Activated effector memory CD4-positive, alpha-beta T cell treated with anti-CD3 and anti-CD28 coated beads, Interleukin-2, amount 50 U/mL, for 16 hours (primary cell): ENCODE results near the gene NUP42.
"Not testable (repeated sequence)": the region's sequence is repeated elsewhere in the genome, so short reads cannot be mapped to it uniquely, and the experiment has no call there.

Experiments
- DNase-seq: peaks from one replicate; pipeline ENCODE4 v3.0.0-alpha.2; 2020

Gene NUP42, protein sequence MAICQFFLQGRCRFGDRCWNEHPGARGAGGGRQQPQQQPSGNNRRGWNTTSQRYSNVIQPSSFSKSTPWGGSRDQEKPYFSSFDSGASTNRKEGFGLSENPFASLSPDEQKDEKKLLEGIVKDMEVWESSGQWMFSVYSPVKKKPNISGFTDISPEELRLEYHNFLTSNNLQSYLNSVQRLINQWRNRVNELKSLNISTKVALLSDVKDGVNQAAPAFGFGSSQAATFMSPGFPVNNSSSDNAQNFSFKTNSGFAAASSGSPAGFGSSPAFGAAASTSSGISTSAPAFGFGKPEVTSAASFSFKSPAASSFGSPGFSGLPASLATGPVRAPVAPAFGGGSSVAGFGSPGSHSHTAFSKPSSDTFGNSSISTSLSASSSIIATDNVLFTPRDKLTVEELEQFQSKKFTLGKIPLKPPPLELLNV

DNA sequence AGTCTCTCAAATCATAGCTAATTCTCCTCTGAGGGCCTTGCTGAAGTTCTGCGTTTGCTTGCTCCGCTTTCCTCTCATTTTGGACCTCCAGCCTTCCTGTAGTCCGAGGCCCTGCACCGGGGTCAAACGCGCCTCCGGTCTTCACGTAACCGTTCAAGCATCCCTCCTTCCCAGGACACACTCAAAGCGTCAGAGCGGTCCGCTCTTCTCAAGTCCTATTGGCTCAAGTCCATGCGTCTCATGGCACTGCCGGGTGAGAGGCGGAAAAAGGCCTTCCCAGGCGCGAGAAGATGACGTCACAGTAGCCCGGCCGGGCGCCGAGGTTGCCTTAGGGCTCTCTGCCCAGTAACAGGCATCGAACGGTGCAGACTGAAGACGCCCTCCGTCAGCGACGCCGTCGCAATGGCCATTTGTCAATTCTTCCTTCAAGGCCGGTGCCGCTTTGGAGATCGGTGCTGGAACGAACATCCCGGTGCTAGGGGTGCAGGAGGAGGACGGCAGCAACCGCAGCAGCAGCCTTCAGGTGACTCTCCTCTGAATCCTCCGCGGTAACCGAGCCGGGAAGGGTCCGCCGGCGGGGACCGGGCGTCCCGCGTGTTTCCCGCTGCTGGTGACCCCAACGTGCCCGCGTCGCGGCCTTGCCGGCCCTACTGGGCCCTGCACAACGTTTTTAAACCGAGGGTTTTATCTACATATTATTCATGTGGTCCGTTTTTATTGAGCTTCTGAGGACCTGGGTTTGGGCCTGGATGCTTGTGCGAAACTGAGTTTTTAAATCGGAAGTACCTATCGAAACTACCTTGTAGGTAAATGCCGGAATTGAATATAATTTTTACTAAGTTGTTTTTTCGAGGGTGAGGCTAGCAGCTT is at the start of gene NUP42:
Gene NUP42 (plus strand): TSS at position 365 of the 870 bp plus-strand sequence. CDS start 38 bp downstream, at position 403.
- DNase-seq = peak; percentile 98

DNA sequence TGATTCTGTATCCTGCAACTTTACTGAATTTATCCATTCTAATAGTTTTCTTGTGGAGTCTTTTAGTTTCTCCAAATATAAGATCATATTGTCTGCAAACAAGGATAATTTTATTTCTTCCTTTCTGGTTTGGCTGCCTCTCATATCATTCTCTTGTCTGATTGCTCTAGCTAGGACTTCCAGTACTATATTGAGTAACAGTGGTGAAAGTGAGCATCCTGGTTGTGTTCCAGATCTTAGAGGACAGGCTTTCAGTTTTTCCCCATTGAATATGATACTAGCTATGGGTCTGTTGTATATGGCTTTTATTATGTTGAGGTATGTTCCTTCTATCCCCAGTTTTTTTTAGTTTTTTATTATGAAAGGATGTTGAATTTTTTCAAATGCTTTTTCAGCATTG is 48.1 kb upstream of the NUP42 start:
- DNase-seq = no peak

- no peak for DNase-seq
These were observed 46.1 kb upstream of the NUP42 start for GRCh38 chr7:23135755-23136154.

DNA sequence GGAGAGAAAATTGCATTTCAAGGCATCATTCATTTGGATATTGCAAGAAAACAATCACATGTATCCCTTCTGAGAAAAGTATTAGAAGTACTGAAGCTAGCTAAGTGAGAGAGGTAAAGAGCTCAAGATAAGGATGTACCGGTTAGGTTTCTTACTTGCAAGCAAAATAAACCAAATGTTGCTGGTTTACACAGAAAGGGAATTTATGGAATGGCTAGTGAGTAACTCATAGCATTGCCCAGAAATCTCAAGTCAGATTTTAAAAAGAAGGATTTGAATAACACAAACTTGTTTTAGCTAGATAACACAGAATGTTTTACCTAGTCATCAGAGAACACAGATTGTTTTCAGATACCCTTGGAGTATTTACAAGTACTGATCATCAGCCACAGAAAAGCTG is 45.6 kb upstream of the NUP42 start:
- DNase-seq = no peak

DNA sequence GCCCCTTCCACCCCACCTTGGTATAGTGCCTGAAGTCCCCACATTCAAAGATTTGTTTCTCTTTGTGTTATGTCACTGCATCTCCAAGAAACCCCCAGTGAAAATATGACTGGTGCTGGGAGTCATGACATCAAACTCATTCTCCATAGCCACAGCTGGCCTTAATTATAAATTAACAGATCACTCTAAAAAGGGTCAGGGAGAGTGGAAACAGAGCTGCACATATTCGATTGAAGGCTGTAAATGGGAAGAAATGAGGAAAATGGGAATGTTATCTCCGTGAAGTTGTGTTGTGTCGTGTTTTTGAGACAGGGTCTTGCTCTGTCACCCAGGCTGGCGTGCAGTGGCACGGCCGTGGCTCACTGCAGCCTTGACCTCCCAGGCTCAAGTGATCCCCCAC is 24.2 kb upstream of the NUP42 start:
- DNase-seq = no peak

- DNase-seq = no peak
These were observed 23.3 kb upstream of the NUP42 start for GRCh38 chr7:23158546-23158945.

GRCh38 chr7:23161482-23161881 is 20.4 kb upstream of the NUP42 start:
- DNase-seq = no peak

DNA sequence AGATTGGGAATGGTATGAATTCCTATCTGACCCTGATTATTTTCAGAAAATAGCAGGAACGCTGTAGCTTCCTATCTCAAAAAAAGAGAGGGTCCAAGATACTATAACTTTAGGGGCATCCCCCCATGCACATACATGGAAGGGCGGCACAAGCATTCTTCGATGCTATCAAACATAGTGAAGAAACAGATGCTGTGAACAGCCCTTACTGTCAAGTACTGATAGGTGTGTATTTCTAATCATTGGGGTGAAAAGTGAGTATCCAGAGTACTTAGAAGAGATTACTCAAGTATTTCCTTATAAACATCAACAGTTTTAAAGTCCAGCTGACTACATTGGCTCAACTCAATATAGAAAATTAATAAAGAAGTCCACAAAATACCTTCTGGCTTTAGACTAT is 17.0 kb upstream of the NUP42 start:
- no peak for DNase-seq

DNA sequence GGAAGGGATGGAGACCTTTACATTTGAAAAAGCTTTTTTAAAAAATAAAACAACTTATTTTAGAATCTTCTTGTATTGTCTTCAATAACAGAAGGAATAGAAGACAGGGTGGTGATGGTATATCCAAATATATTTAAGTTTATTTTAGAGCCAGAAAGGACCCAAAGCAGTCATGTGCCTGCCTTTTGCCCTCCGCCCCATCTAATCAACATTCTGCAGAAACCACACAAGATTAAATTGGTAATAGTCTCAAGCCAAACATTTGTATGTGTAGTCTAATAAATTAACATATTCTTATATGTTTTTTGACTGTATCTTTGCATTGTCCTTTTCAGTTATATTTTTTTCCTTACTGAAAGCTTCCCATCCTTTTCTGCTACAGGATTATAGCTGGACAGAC is 16.5 kb upstream of the NUP42 start:
- DNase-seq = no peak

DNA sequence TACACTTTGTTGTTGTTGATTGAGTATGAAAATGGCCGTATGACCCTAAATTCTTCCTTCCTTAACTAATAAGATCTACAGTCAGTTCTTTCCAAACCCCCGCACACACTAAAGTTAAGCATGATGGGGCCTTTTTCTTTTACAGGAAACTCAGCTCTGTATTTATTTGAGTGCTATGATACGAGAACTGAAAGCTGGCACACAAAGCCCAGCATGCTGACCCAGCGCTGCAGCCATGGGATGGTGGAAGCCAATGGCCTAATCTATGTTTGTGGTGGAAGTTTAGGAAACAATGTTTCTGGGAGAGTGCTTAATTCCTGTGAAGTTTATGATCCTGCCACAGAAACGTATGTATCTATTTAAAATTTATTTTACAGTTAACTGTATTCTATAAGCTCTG is 14.2 kb upstream of the NUP42 start:
- DNase-seq = no peak

DNA sequence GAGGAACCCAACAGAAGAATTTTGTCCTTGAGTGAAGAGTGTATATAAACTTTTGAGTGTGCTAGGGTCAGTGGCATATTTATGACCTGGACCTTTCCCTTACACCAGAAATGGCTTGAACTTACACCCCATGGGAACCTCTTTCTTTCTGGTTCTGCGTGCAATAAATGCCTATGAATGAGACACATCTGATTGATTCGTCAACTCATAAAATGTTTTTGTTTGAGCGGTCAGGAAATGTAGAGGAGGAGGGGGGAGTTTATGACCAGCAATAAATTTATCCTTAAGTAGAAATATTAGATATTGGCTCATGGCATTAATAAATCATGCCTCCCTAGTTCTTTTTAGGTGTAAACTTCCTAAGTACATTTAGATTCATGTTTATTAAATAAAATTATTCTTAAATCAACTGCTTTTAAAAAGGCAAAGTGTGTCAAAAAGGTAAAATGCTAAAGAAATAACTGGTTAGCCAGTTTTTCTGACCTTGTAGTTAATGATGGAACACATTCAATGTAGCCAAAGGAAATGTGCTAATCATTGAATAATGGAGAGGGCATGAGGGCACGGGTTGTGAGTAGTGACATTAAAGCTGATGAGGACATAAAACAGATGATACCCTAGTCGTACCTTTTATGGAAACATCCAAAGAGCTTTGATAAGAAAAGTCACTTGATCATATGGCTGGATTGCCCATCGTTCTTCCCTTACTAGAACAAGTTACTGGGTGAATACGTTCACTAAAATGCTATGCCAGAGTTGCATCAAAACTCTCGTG is 13.6 kb upstream of the NUP42 start:
- no peak for DNase-seq

GRCh38 chr7:23175938-23176337 is 5.9 kb upstream of the NUP42 start:
- DNase-seq = no peak

- DNase-seq = no peak
These were observed 1.6 kb downstream of the NUP42 start for GRCh38 chr7:23183279-23184012.

DNA sequence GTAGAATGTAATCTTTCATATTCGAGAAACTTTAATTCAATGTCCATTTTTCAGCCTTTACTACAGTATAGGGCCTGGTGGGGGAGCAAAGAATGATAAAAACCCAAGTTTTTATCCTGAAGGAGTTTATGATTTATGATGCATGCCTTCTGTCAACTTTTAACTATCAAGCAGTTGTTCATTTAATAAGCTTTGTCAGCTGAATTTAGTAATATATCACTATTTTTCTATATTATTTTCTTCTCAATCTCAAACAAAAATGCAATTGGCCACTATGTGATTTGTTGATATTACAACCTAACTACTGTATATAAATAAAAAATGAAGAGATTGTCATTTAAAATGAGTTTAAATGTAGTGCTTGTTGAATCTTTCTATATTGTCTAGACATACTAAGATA is 2.4 kb downstream of the NUP42 start:
- DNase-seq = no peak

DNA sequence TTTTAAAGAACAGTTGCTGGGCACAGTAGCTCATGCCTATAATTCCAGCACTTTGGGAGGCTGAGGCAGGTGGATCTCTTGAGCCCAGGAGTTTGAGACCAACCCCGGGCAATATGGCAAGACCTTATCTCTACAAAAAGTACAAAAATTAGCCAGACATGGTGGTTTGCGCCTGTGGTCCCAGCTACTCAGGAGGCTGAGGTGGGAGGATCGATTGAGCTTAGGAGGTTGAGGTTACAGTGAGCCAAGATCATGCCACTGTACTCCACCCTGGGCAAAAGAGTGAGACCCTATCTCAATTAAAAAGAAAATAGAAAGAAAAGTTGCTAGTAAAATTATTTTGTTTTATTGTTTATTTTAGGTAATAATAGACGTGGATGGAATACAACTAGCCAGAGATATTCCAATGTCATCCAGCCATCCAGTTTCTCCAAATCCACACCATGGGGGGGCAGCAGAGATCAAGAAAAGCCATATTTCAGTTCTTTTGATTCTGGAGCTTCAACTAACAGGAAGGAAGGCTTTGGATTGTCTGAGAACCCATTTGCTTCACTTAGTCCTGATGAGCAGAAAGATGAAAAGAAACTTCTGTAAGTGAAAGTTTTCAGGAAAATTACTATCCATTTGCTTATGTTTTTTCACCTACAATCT is 3.0 kb downstream of the NUP42 start:
- DNase-seq = no peak

- DNase-seq = no peak
These were observed 4.1 kb downstream of the NUP42 start for GRCh38 chr7:23185980-23186379.

GRCh38 chr7:23191022-23191421 is 9.2 kb downstream of the NUP42 start:
- DNase-seq = no peak

DNA sequence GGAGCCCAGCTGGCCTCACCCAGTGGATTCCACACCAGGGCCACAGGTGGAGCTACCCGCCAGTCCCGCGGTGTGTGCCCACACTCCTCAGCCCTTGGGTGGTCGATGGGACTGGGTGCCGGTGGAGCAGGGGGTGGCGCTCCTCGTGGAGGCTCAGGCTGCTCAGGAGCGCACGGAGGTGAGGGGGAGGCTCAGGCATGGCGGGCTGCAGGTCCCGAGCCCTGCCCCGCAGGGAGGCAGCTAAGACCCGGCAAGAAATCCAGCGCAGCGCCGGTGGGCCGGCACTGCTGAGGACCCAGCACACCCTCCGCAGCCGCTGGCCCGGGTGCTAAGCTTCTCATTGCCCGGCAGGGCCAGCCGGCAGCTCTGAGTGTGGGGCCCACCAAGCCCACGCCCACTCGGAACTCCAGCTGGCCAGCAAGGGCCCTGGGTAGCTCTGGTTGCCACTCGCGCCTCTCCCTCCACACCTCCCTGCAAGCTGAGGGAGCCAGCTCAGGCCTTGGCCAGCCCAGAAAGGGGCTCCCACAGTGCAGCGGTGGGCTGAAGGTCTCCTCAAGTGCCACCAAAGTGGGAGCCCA is 11.9 kb downstream of the NUP42 start:
- DNase-seq = not testable (repeated sequence)

- DNase-seq = no peak
These were observed 14.5 kb downstream of the NUP42 start for GRCh38 chr7:23196306-23196705.

DNA sequence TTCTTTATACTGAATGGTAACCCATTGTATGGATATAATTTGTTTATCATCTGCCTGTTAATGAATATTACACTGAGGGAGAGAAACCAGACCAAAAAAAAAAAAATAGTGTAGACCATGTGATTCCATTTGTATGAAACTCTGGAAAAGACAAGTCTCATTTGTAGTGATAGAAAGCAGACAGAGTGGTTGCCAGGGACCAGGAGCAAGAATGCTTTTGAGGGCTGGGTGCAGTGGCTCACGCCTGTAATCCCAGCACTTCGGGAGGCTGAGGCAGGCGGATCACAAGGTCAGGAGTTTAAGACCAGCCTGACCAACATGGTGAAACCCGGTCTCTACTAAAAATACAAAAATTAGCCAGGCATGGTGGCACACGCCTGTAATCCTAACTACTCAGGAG is 15.9 kb downstream of the NUP42 start:
- not testable (repeated sequence) for DNase-seq

DNA sequence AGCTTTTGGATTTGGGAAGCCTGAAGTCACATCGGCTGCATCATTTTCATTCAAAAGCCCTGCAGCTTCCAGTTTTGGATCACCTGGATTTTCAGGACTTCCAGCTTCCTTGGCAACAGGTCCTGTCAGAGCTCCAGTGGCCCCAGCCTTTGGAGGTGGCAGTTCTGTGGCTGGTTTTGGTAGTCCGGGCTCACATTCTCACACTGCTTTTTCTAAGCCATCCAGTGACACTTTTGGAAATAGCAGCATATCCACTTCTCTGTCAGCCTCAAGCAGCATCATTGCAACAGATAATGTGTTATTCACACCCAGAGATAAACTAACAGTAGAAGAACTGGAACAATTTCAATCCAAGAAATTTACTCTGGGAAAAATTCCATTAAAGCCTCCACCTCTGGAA is 18.5 kb downstream of the NUP42 start:
- no peak for DNase-seq

DNA sequence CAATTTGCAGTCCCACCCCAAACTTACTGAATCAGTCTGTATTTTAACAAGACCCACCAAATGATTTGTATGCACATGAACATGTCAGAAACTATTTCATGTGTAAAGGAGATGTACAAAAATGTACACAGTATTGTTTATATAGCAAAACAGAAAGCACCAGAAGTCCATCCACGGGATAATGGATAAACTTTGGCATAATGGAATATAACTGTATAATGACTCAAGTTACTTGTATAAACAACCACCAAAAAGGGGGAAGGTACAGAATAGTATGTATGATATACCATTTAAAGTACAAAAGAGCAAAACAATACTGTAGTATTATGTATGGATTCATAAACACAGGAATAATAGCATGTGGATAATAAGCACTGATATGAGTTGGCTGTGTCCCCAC is 22.4 kb downstream of the NUP42 start:
- no peak for DNase-seq
